Epithelial cell of esophagus (primary cell): ENCODE results near the gene HSPBAP1.

Experiments
- DNase-seq: peaks from one replicate; pipeline ENCODE4 v3.0.0; 2010; ENCODE audit warnings: low read depth
- H3K4me3 ChIP-seq: 2 replicates; pipeline ENCODE4 v1.5.1; 2011; ENCODE audit warnings: mild to moderate bottlenecking, low read length, control low read depth
- CTCF ChIP-seq: IDR thresholded peaks from 2 replicates; pipeline ENCODE4 v1.5.1; 2011; ENCODE audit warnings: low read depth, mild to moderate bottlenecking, low read length, control low read depth, inconsistent platforms; ENCODE audit not compliant: insufficient read depth; ENCODE audit errors: missing control alignments

The HSPBAP1 gene

GRCh38 chr3:122700193-122700592 is 93.4 kb downstream of the HSPBAP1 start:
- H3K4me3 ChIP-seq: no peak overlapping the region
- no peak for TF ChIP-seq CTCF
- no peak for DNase-seq

- H3K4me3 ChIP-seq: no peak overlapping the region
- TF ChIP-seq CTCF: no peak
- DNase-seq: peak; percentile 91
Measured at GRCh38 chr3:122697952-122698620, 95.5 kb downstream of the HSPBAP1 start.

GRCh38 chr3:122695927-122696561 is 97.6 kb downstream of the HSPBAP1 start:
- no peak overlapping the region for H3K4me3 ChIP-seq
- TF ChIP-seq CTCF: no peak
- no peak for DNase-seq

GRCh38 chr3:122694966-122695365 is 98.7 kb downstream of the HSPBAP1 start:
- no peak overlapping the region for H3K4me3 ChIP-seq
- DNase-seq: no peak
- no peak for TF ChIP-seq CTCF

- no peak for TF ChIP-seq CTCF
- DNase-seq: no peak
- H3K4me3 ChIP-seq: no peak overlapping the region
Measured at GRCh38 chr3:122692674-122693073, 101.0 kb downstream of the HSPBAP1 start.

GRCh38 chr3:122691195-122691594 is 102.4 kb downstream of the HSPBAP1 start:
- DNase-seq: peak; percentile 82
- H3K4me3 ChIP-seq: no peak overlapping the region
- TF ChIP-seq CTCF: no peak

GRCh38 chr3:122690096-122690495 is 103.5 kb downstream of the HSPBAP1 start:
- TF ChIP-seq CTCF: no peak
- peak; percentile 65 for DNase-seq
- H3K4me3 ChIP-seq: no peak overlapping the region
